22Rv1 (cell line): ENCODE measurements around the gene OBP2A.

Experiments
- H3K27ac ChIP-seq: fragments of 450-650 bp; 2 replicates; pipeline ENCODE4 v1.5.1; 2017
- ZFX ChIP-seq: fragments of 450-650 bp; IDR thresholded peaks from 2 replicates; pipeline ENCODE4 v1.6.1; 2017; ENCODE audit warnings: antibody characterized with exemption, borderline replicate concordance
- TF ChIP-seq, protein P1 (sequence below): fragments of 450-650 bp; IDR thresholded peaks from 2 replicates; pipeline ENCODE4 v1.5.1; 2017; ENCODE audit warnings: mild to moderate bottlenecking

OBP2A gene

DNA sequence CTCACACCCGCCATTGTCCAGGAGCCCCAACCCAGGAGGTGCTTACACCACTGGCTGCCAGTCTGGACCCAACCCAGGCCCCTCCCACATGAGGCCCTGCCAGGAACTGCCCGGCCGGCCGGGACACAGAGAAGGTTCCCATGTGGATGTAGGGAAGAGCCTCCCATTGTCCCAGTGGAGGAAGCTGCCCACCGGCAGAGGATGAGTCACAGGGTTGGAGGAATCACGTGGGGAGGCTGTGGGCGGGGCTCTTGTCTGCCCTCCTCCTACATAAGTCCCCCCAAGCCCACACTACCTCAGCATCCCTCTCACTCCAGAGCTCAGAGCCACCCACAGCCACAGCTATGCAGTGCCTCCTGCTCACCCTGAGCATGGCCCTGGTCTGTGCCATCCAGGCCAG, 41.7 kb downstream of the OBP2A start:
- no peak for TF ChIP-seq ZFX
- TF ChIP-seq, protein P1, sequence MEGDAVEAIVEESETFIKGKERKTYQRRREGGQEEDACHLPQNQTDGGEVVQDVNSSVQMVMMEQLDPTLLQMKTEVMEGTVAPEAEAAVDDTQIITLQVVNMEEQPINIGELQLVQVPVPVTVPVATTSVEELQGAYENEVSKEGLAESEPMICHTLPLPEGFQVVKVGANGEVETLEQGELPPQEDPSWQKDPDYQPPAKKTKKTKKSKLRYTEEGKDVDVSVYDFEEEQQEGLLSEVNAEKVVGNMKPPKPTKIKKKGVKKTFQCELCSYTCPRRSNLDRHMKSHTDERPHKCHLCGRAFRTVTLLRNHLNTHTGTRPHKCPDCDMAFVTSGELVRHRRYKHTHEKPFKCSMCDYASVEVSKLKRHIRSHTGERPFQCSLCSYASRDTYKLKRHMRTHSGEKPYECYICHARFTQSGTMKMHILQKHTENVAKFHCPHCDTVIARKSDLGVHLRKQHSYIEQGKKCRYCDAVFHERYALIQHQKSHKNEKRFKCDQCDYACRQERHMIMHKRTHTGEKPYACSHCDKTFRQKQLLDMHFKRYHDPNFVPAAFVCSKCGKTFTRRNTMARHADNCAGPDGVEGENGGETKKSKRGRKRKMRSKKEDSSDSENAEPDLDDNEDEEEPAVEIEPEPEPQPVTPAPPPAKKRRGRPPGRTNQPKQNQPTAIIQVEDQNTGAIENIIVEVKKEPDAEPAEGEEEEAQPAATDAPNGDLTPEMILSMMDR, result no peak
- no peak overlapping the region for H3K27ac ChIP-seq

DNA sequence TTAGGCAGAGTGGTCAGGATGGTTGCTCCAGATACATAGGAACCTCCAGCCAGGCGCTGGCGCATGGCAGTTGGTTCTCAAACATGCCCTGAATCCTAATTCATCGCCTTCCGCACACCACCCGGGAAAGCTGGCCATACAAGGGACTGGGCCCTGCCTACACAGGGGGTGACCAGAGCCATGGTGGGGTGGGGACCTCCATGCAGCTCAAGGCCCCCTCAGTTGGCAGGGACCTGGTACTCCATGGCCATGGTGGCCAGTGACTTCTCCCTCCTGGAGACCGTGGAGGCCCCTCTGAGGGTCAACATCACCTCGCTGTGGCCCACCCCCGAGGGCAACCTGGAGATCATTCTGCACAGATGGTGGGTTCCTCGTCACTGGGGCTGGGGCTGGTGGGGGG, 42.4 kb downstream of the OBP2A start:
- no peak overlapping the region for H3K27ac ChIP-seq
- no peak for TF ChIP-seq ZFX
- TF ChIP-seq, protein P1, result no peak

DNA sequence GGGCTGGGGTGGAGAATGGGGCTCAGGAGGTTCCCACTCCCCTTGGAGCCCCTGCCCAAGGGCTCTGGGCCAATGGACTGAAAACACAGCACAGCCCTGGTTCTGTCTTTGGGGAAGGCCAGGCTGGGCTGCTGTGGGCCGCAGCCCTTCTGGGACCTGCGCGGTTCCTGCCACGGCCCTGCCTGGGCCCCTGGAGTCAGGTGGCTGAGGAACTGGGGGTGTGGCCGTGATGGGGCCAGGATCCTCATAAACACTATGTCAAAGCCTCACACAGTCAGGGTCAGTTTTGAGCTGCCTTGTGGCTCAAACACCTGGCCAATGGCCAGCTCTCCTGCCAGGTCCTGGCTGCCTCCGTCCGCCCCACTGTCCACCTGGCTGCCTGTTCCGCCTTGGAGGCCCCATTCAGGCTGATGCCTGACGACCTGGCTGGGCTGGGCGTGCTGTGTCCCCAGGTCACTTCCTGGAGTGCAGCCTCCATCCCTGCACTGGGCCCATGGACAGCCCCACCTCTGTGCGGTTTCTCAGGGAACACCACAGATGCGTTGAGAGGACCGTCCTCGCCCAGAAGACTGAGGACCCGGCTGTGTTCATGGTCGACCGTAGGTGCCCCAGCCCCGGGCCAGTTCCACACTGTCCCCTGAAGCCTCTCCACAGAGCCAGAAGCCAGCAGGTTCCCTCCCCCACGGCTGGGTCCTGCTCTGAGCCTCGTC, 43.1 kb downstream of the OBP2A start:
- H3K27ac ChIP-seq, result no peak overlapping the region
- TF ChIP-seq ZFX, result no peak

DNA sequence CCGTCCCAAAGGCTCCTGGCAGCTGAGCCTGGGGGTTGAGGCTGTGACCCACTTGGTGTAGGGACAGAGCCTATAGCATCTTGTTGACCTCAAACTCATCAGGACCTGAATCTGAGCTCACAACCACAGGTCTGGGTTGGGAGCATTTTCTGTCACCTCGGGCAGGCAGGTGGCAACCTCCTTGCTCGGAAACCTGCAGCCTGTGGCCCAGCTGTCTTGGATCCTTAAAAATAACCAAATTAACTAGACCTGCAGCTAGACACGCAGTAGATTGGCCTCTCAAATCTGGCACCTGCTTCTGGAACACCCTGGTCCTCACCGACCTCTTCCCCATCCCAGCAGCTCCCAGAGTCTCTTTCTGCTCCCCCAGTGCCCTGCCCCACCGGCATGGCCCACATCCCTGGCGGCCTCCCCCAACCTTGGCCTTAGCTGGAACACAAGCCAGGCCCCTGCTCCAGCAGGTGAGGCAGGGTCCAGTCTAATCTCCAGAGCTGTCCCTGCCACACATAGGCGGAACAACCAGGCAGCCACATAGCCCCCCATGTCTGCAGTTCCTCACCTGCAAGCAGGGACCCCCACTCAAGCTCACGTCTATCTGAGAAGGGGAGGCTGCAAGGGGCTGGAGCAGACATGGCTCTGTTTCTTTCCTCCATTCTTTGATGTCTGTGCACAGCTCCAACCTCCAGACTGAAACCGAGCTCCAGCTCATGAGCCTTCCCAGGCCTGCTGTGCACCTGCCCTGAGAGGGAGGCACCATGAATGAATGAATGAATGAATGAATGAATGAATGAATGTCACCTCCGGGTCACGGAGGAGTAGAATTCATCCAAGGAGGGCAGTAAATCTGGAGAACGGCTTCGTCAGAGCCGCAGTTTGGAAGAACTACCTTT, 43.9 kb downstream of the OBP2A start:
- TF ChIP-seq, protein P1, result no peak
- TF ChIP-seq ZFX, result no peak
- H3K27ac ChIP-seq, result no peak overlapping the region

DNA sequence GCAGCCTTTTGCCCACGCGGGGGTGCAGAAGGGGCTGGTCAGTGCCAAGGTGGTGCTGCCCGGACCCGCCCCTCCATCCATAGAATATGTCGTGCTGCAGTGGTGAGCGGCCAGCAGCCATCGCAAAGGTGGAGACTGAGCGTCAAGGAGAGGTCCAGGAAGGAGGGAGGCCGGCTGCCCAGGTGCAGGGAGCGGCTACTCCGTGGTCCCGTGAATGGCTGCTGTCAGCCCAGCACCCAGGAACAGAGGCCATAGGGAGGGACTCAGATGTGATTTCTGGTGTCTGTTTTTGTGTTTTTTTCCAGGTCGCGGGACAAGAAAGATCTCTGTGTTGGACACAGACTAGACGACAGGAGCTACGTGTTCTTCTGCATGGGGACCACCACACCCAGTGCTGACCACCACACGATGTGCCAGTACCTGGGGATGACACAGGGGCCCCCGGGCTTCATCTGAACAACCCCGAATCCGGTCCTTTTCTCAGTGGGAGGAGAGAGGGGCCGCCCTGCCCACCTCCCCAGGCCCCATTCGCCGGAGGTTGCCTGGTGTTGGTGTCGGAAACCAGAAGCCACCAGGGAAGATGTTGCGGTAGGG, 44.7 kb downstream of the OBP2A start:
- H3K27ac ChIP-seq, result no peak overlapping the region
- no peak for TF ChIP-seq ZFX

DNA sequence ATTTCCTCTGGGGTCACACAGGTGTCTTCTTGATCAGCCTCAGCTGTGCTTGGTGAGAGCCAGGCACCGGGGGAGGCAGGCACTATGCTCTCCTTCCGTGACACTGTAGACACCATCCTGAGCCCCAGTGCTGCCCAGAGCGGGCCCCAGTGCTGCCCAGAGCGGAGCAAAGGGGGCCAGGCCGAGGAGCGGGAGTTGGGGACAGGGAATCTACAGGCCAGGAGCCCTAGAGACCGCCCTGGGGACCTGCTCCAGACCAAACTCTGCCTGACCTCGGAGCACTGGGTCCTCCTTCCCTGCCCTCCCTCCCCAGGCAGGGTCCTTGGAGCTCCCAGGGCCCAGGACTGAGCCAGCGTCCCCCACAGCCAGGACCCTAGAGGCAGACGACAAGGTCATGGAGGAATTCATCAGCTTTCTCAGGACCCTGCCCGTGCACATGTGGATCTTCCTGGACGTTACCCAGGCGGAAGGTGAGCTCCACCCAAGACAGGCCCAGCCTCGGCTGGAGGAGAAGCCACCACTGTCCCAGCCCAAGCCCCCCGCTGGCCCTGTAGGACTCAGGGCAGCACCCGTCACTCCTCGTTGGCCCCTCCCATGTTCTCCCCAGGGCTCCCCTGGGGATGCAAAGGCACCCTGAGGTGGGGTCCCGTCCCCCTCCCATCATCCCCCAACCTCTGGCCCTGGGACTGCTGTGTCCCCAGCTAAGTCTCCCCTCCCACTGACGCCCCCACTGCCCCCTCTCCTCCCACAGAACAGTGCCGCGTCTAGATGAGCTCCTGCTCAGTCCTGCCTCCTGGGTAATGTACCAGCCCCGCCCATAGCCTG, 45.8 kb downstream of the OBP2A start:
- H3K27ac ChIP-seq, result no peak overlapping the region
- no peak for TF ChIP-seq ZFX
- TF ChIP-seq, protein P1, result no peak

DNA sequence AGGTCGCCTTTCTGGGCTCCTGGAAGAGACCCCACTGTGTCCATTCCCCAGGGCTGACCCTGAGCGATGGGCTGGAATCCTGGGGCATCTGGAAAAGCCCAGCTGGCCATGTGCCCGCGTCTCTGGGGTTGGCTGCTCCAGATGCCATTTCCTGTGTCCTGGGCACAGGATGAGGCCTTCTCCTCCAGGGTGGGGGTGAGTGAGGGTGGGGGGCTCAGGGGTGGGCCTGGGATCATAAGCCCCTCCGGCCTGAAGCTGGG, 46.3 kb downstream of the OBP2A start:
- no peak for TF ChIP-seq ZFX
- TF ChIP-seq, protein P1, result no peak
- H3K27ac ChIP-seq, result no peak overlapping the region

DNA sequence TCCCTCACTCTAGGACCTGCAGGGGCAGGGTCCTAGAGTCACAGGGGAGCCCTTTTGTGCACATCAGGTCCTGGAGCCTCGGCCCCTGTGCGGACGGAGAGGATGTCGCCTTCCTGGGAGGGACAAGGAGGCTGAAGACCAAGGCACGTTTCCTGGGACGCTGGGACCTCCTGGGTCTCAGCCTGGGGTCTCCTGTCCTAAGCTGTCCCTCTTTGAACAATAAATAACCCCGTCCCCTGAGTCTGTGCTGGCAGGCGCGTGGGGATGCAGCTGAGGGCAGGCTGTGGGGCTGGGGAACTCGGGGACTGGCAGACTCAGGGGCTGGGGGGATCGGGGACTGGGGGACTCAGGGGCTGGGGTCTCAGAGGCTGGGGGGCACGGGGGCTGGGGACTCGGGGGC, 46.7 kb downstream of the OBP2A start:
- no peak overlapping the region for H3K27ac ChIP-seq
- no peak for TF ChIP-seq ZFX
